AG09319 (cell line): Measurements from ENCODE around the gene MEPE.

Experiments
- DNase-seq: peaks from one replicate; pipeline ENCODE4 v3.0.0-alpha.2; 2010; ENCODE audit warnings: low read depth; ENCODE audit errors: extremely low read depth
- CTCF ChIP-seq: IDR thresholded peaks from 2 replicates; pipeline ENCODE4 v1.5.1; 2011; ENCODE audit warnings: low read depth, mild to moderate bottlenecking, inconsistent platforms, low read length, moderate library complexity

The MEPE gene

DNA sequence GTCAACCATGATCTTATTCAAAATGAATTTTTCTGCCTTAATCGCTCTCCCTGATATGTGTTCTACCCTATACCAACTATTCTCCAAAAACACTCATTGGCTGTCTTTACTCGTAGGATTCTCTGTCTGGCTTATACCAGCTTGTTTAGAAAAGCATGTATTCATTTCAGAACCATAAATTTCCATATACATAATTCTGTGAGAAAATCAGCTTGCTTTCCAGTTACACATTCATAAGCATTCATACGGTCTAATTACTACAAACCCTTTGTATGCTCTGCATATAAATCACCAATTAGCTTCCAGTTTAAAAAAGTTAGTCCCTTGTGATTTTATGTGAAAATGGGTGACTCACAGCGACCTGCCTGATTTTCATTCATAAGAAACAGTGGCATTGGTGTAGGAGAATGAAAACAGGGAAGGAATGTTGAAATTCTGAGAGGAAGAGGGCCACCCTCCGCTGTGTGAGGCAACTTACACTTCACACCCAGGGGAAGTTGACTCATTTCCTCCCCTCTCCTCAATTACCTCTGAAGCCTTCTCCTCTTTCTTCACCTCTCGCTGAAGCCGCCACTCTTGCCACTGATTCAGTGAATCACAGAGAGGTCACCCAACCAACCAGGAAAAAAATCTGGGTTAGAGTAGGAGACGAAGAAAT, 63.3 kb downstream of the MEPE start:
- no peak for TF ChIP-seq CTCF
- DNase-seq: no peak
